HepG2 (cell line): Measurements from ENCODE around the gene ANXA6. TPM values are rescaled to one million over a fixed set of nuclear protein-coding genes. Genes with fewer than 3 reads are reported as not detected.

Source experiments
- ATF2 ChIP-seq: sonication (generic); formaldehyde crosslinking; IDR thresholded peaks from 2 replicates; pipeline ENCODE4 v1.4.0; 2020; ENCODE audit warnings: missing genetic modification reagents
- DRAP1 ChIP-seq: IDR thresholded peaks from 2 replicates; pipeline ENCODE4 v1.6.1; 2016; ENCODE audit warnings: missing genetic modification reagents, missing compliant biosample characterization
- HCFC1 ChIP-seq: fragments of 150-350 bp; IDR thresholded peaks from 2 replicates; pipeline ENCODE4 v1.6.1; 2014; ENCODE audit warnings: low read depth, low read length
- JDP2 ChIP-seq: sonication (generic); formaldehyde crosslinking; IDR thresholded peaks from 2 replicates; pipeline ENCODE4 v1.8.1; 2022; ENCODE audit warnings: missing genetic modification reagents, borderline replicate concordance
- KLF15 ChIP-seq: sonication (generic); formaldehyde crosslinking; IDR thresholded peaks from 2 replicates; pipeline ENCODE4 v1.8.1; 2023; ENCODE audit warnings: borderline replicate concordance, mild to moderate bottlenecking, inconsistent platforms, missing genetic modification reagents, mixed read lengths
- MED13 ChIP-seq: sonication (generic); formaldehyde crosslinking; IDR thresholded peaks from 2 replicates; pipeline ENCODE4 v1.5.0; 2020; ENCODE audit warnings: missing genetic modification reagents
- NR2F1 ChIP-seq, 2 experiments: fragments of 450-650 bp in 1 of 2; formaldehyde crosslinking in 1 of 2; IDR thresholded peaks; 2 replicates each; pipeline versions ENCODE4 v1.5.0 to v1.6.1; 2016 to 2020; ENCODE audit warnings: mild to moderate bottlenecking in 1 of 2, missing compliant biosample characterization in 1 of 2, missing genetic modification reagents in 1 of 2, moderate library complexity in 1 of 2
- PBX2 ChIP-seq: IDR thresholded peaks from 2 replicates; pipeline ENCODE4 v1.6.1; 2016; ENCODE audit warnings: control low read depth
- PCBP2 ChIP-seq: fragments of 200-400 bp; formaldehyde crosslinking; optimal IDR thresholded peaks from 2 replicates; pipeline ENCODE3; 2018; ENCODE audit warnings: low read length, low read depth; ENCODE audit not compliant: poor library complexity, severe bottlenecking
- PREB ChIP-seq: sonication (generic); formaldehyde crosslinking; IDR thresholded peaks from 2 replicates; pipeline ENCODE4 v1.4.0; 2020; ENCODE audit warnings: missing genetic modification reagents
- PTBP1 ChIP-seq: fragments of 200-400 bp; formaldehyde crosslinking; IDR thresholded peaks from 2 replicates; pipeline ENCODE4 v1.6.1; 2018; ENCODE audit warnings: low read length, low read depth; ENCODE audit not compliant: poor library complexity, severe bottlenecking
- SMAD3 ChIP-seq: sonication (generic); formaldehyde crosslinking; IDR thresholded peaks from 2 replicates; pipeline ENCODE4 v1.4.0; 2020; ENCODE audit warnings: missing genetic modification reagents
- SOX13 ChIP-seq, 3 experiments: fragments of 450-650 bp in 1 of 3; sonication (generic) in 1 of 3; formaldehyde crosslinking in 1 of 3; IDR thresholded peaks in 2 of 3; conservative IDR thresholded peaks in 1 of 3; 2 replicates each; pipeline versions ENCODE4 v1.5.0 to v1.6.1; 2016 to 2020; ENCODE audit warnings: antibody characterized with exemption in 1 of 3, mild to moderate bottlenecking in 1 of 3, missing compliant biosample characterization in 1 of 3, missing genetic modification reagents in 1 of 3, moderate library complexity in 1 of 3
- SP1 ChIP-seq, 2 experiments: fragments of 450-650 bp in 1 of 2; sonication (generic) in 1 of 2; formaldehyde crosslinking in 1 of 2; IDR thresholded peaks; 2 replicates each; pipeline versions ENCODE4 v1.4.0 to v1.6.1; 2016 to 2020; ENCODE audit warnings: missing genetic modification reagents in 1 of 2
- SYNCRIP ChIP-seq: fragments of 200-400 bp; formaldehyde crosslinking; IDR thresholded peaks from 2 replicates; pipeline ENCODE4 v1.6.1; 2018; ENCODE audit warnings: mild to moderate bottlenecking, low read depth, low read length; ENCODE audit not compliant: insufficient read depth
- ZBTB42 ChIP-seq: sonication (generic); formaldehyde crosslinking; IDR thresholded peaks from 2 replicates; pipeline ENCODE4 v1.5.0; 2020; ENCODE audit warnings: mild to moderate bottlenecking, missing genetic modification reagents
- ZBTB7B ChIP-seq: sonication (generic); formaldehyde crosslinking; IDR thresholded peaks from 2 replicates; pipeline ENCODE4 v1.4.0; 2020; ENCODE audit warnings: missing genetic modification reagents
- ZNF124 ChIP-seq: sonication (generic); formaldehyde crosslinking; IDR thresholded peaks from 2 replicates; pipeline ENCODE4 v1.4.0; 2020; ENCODE audit warnings: missing genetic modification reagents
- ZNF207 ChIP-seq: fragments of 450-650 bp; IDR thresholded peaks from 2 replicates; pipeline ENCODE4 v1.6.1; 2016; ENCODE audit warnings: antibody characterized with exemption, borderline replicate concordance
- ZNF225 ChIP-seq: sonication (generic); formaldehyde crosslinking; IDR thresholded peaks from 2 replicates; pipeline ENCODE4 v1.4.0; 2020; ENCODE audit warnings: mild to moderate bottlenecking, missing genetic modification reagents
- ZNF263 ChIP-seq: sonication (generic); formaldehyde crosslinking; IDR thresholded peaks from 2 replicates; pipeline ENCODE4 v1.4.0; 2020; ENCODE audit warnings: missing genetic modification reagents
- ZNF441 ChIP-seq: sonication (generic); formaldehyde crosslinking; IDR thresholded peaks from 2 replicates; pipeline ENCODE4 v1.7.0; 2021; ENCODE audit warnings: missing genetic modification reagents, borderline replicate concordance
- ZNF703 ChIP-seq: sonication (generic); formaldehyde crosslinking; IDR thresholded peaks from 2 replicates; pipeline ENCODE4 v1.5.1; 2020; ENCODE audit warnings: missing genetic modification reagents, mild to moderate bottlenecking, moderate library complexity, borderline replicate concordance
- ZNF772 ChIP-seq: sonication (generic); formaldehyde crosslinking; IDR thresholded peaks from 2 replicates; pipeline ENCODE4 v1.5.0; 2020; ENCODE audit warnings: mild to moderate bottlenecking, missing genetic modification reagents
- ZNF816 ChIP-seq: sonication (generic); formaldehyde crosslinking; IDR thresholded peaks from 2 replicates; pipeline ENCODE4 v1.8.0; 2022; ENCODE audit warnings: missing genetic modification reagents, mild to moderate bottlenecking, borderline replicate concordance
- polyA plus RNA-seq, 8 experiments: library from polyadenylated mRNA; depleted of rRNA in 3 of 8; stranded (reverse) in 7 of 8; unstranded in 1 of 8; fragments of >200 nt; fragmentation: Illumina TruSeq in 4 of 8; extraction: Trizol in 4 of 8; gene quantifications; 2 replicates each; pipeline versions ENCODE4 v1.2.1 to v1.2.3, GENCODE V29; 2011 to 2016; ENCODE audit warnings: low read depth in 4 of 8, missing spikeins in 1 of 8, mixed read lengths in 1 of 8; ENCODE audit not compliant: insufficient read depth in 1 of 8
- total RNA-seq, 5 experiments: library from RNA; depleted of rRNA; stranded (reverse); fragments of >200 nt; fragmentation: Illumina TruSeq; extraction: Trizol; gene quantifications; 2 replicates each; pipeline ENCODE4 v1.2.3, GENCODE V29; 2016; ENCODE audit warnings: low read depth in 1 of 5

Gene ANXA6
- total and polyA plus RNA-seq, 2 of the 13 experiments (the other 11 are each of a cell fraction or from before 2014, with no cell fraction given): 103 to 125 TPM

GRCh38 chr5:151080613-151081430 is 76.8 kb downstream of the ANXA6 start, which contains the start of gene TNIP1 (continued):
- 0 out of 2 replicates have a peak, but pooled peaks have one; percentile 44 for TF ChIP-seq SMAD3
- peak; percentile 69 for TF ChIP-seq DRAP1 (CRISPR knock-in tag)
- no peak for TF ChIP-seq PREB (CRISPR knock-in tag)
- peak; percentile 76; the same call in 1 of the 2 replicates for TF ChIP-seq MED13 (CRISPR knock-in tag)
- TF ChIP-seq ZNF124: peak; percentile 41; the same call in 1 of the 2 replicates
- no peak for TF ChIP-seq SYNCRIP
- no peak for TF ChIP-seq PCBP2
- peak; percentile 88 for TF ChIP-seq PBX2 (CRISPR knock-in tag)
- peak; percentile 72; the same call in 1 of the 2 replicates for TF ChIP-seq ZNF441
- TF ChIP-seq HCFC1: no peak; the same call in 1 of the 2 replicates
- TF ChIP-seq ZBTB42 (CRISPR knock-in tag): peak; percentile 94
- TF ChIP-seq ZBTB7B (CRISPR knock-in tag): peak; percentile 86; the same call in 1 of the 2 replicates
- no peak for TF ChIP-seq SOX13 (IDR thresholded peaks at IDR 0.05)
- TF ChIP-seq SOX13 (CRISPR knock-in tag; conservative IDR thresholded peaks at IDR 0.05 in 1 of 2, IDR thresholded peaks at IDR 0.05 in 1 of 2): no peak
- TF ChIP-seq NR2F1 (CRISPR knock-in tag; IDR thresholded peaks at IDR 0.05): no peak
- TF ChIP-seq SP1 (IDR thresholded peaks at IDR 0.05): no peak
- peak; percentile 39; the same call in 1 of the 2 replicates for TF ChIP-seq SP1 (CRISPR knock-in tag; IDR thresholded peaks at IDR 0.05)
- TF ChIP-seq JDP2 (CRISPR knock-in tag): no peak; the same call in 1 of the 2 replicates
- no peak for TF ChIP-seq ATF2 (CRISPR knock-in tag)
- peak; percentile 87; the same call in 1 of the 2 replicates for TF ChIP-seq ZNF816 (CRISPR knock-in tag)
- no peak for TF ChIP-seq PTBP1
- peak; percentile 97 for TF ChIP-seq ZNF703
- TF ChIP-seq ZNF225 (CRISPR knock-in tag): 0 out of 2 replicates have a peak, but pooled peaks have one; percentile 18
- no peak for TF ChIP-seq KLF15 (CRISPR knock-in tag)
- no peak; the same call in 1 of the 2 replicates for TF ChIP-seq ZNF772 (CRISPR knock-in tag)
- no peak for TF ChIP-seq ZNF207
- TF ChIP-seq ZNF263: 0 out of 2 replicates have a peak, but pooled peaks have one; percentile 40
